SKM-1 treated with dmso at 0.1 percent for 144 hours (cell line): Measurements from ENCODE around the gene MAST3.

ENCODE experiments used
- DNase-seq: peaks from one replicate; lab custom pipeline; 2025; ENCODE audit not compliant: unreplicated experiment; lab: John Stamatoyannopoulos, UW

Gene MAST3

GRCh38 chr19:18097217-18097992, at the start of gene MAST3:
MAST3 (plus strand) TSS chr19:18097778; CDS start chr19:18097793, 15 bp downstream.
- peak; percentile 81 for DNase-seq

GRCh38 chr19:18049385-18049784, 48.2 kb upstream of the MAST3 start:
- no peak for DNase-seq

GRCh38 chr19:18051887-18052286, 45.7 kb upstream of the MAST3 start:
- DNase-seq, result no peak

- no peak for DNase-seq
Observed at GRCh38 chr19:18053576-18054219, 43.9 kb upstream of the MAST3 start.

- DNase-seq, result no peak
Observed at GRCh38 chr19:18055967-18056366, 41.6 kb upstream of the MAST3 start.

GRCh38 chr19:18057557-18057956, 40.0 kb upstream of the MAST3 start:
- DNase-seq, result no peak

GRCh38 chr19:18058208-18059009, 39.2 kb upstream of the MAST3 start:
- DNase-seq, result peak; percentile 73

GRCh38 chr19:18059297-18059696, 38.3 kb upstream of the MAST3 start:
- DNase-seq, result no peak

GRCh38 chr19:18059902-18060301, 37.7 kb upstream of the MAST3 start:
- no peak for DNase-seq

- no peak for DNase-seq
Observed at GRCh38 chr19:18060472-18060871, 37.1 kb upstream of the MAST3 start.

- no peak for DNase-seq
Observed at GRCh38 chr19:18062028-18062427, 35.5 kb upstream of the MAST3 start.

GRCh38 chr19:18063463-18063862, 34.1 kb upstream of the MAST3 start:
- no peak for DNase-seq

GRCh38 chr19:18065173-18065495, 32.4 kb upstream of the MAST3 start:
- no peak for DNase-seq

- DNase-seq, result no peak
Observed at GRCh38 chr19:18068395-18068794, 29.2 kb upstream of the MAST3 start.

- DNase-seq, result no peak
Observed at GRCh38 chr19:18069383-18069782, 28.2 kb upstream of the MAST3 start.

- no peak for DNase-seq
Observed at GRCh38 chr19:18070181-18070580, 27.4 kb upstream of the MAST3 start.

- DNase-seq, result no peak
Observed at GRCh38 chr19:18072335-18072734, 25.2 kb upstream of the MAST3 start.

GRCh38 chr19:18073197-18073596, 24.4 kb upstream of the MAST3 start:
- DNase-seq, result no peak

GRCh38 chr19:18074192-18074591, 23.4 kb upstream of the MAST3 start:
- no peak for DNase-seq

GRCh38 chr19:18083929-18084684, 13.5 kb upstream of the MAST3 start:
- DNase-seq, result no peak
